ENCODE measurements around the gene KIAA0232.

The KIAA0232 gene

DNA sequence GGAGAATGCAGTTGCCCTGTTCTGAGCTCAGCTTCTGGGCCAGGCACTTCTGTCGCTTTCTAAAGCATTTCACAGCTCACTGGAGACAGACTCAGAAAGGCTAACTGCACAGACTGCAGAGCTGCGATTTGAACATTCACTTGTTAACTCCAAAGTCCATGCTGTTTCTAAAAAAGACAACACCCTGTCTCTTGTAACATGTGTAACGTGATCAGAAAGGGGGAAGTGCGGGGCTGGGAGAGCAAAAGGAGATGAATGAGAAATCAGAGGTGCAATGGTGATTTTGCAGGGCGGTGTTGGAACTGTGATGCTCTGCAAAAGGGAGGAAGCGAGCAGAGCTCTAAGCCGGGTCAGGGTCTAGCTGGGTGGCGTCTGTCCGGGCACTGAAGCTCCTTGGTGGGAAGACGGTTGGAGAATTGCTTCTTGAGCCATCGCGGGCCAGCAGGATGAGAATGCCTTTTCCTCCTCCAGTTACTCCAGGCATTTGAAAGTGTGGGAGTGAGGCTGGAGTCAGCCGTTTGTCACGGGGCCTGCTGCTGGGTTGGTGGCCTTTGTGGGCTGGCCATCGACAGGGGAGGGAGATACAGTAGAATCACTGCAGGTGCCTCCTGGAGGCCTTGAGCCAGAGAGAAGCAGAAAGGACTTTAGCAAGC, 147.4 kb downstream of the KIAA0232 start:
- no peaks in the 10 kb centered on the region for H3K27me3 ChIP-seq (replicated peaks; ENCODE audit: control insufficient read depth, insufficient read depth, low read length)
- peak; percentile 8 for DNase-seq (ENCODE audit: low read depth)
- H3K4me3 ChIP-seq (ENCODE audit: low read length), result no peak overlapping the region
- H3K9ac ChIP-seq (ENCODE audit: low read length), result no peak overlapping the region
- peaks cover 1% of the 10 kb centered on the region for H3K4me1 ChIP-seq (ENCODE audit: control insufficient read depth, insufficient read depth, low read length)
- no peaks in the 10 kb centered on the region for H3K9me3 ChIP-seq (ENCODE audit: control insufficient read depth, low read length)
- peaks cover 3% of the 10 kb centered on the region for H3K36me3 ChIP-seq (ENCODE audit: control insufficient read depth, insufficient read depth, low read length, severe bottlenecking)

DNA sequence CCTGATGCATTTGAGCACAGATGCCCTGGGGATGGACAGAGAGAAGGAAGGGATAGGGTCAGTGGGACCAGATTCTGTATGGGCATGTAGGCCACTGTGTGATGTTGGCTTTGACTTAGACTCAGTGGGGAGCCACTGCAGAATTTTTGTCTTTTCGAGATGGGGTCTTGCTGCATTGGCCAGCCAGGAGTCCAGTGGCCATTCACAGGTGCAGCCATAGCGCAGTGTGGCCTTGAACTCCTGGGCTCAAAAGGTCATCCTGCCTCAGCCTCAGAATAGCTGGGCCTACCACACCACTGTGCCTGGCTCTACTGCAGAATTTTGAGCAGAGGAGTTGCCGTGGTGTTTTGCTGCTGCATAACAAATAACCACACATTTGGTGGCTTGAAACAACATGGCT, 149.9 kb downstream of the KIAA0232 start:
- Histone ChIP-seq H3K9me3 (ENCODE audit: control insufficient read depth, low read length) (no peaks in the 10 kb centered on the region), H3K4me1 (ENCODE audit: control insufficient read depth, insufficient read depth, low read length) (peaks cover 5% of the 10 kb centered on the region), H3K36me3 (ENCODE audit: control insufficient read depth, insufficient read depth, low read length, severe bottlenecking) (no peaks in the 10 kb centered on the region), H3K4me3 (ENCODE audit: low read length) (no peak overlapping the region), H3K9ac (ENCODE audit: low read length) (no peak overlapping the region), H3K27me3 (replicated peaks; ENCODE audit: control insufficient read depth, insufficient read depth, low read length) (no peaks in the 10 kb centered on the region)
- DNase-seq (ENCODE audit: low read depth), result no peak

DNA sequence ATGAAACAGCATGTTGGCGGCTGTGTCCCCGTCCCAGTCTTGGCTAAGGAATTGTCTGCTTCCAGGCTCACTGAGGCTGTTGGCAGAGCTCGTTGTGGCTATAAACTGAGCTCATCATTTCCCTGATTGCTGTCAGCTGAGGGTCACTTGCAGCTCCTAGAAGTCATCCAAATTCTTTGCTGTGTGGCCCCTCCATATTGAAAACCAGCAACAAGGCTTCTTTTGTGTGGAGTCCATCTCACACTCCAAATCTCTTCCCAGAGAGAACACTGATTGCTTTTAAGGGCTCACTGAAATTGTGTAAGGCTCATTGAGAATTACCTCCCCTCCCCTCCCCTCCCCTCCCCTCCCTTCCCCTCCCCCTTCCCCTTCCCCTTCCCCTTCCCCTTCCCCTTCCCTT, 150.4 kb downstream of the KIAA0232 start:
- H3K36me3 ChIP-seq (ENCODE audit: control insufficient read depth, insufficient read depth, low read length, severe bottlenecking), result no peaks in the 10 kb centered on the region
- H3K9me3 ChIP-seq (ENCODE audit: control insufficient read depth, low read length), result no peaks in the 10 kb centered on the region
- peaks cover 5% of the 10 kb centered on the region for H3K4me1 ChIP-seq (ENCODE audit: control insufficient read depth, insufficient read depth, low read length)
- DNase-seq (ENCODE audit: low read depth), result no peak
- H3K9ac ChIP-seq (ENCODE audit: low read length), result no peak overlapping the region
- H3K27me3 ChIP-seq (replicated peaks; ENCODE audit: control insufficient read depth, insufficient read depth, low read length), result no peaks in the 10 kb centered on the region
- no peak overlapping the region for H3K4me3 ChIP-seq (ENCODE audit: low read length)

Data from adipocyte (in vitro differentiated cells).